ELR (cell line): Measurements from ENCODE around the gene NRM.
A peak's percentile ranks its signal among the peaks of the same experiment; 100 is the strongest.
"Not testable (repeated sequence)": the region's sequence is repeated elsewhere in the genome, so short reads cannot be mapped to it uniquely, and the experiment has no call there.

Experiments used
- DNase-seq: peaks from one replicate; pipeline ENCODE4 v3.0.0-alpha.2; 2015; ENCODE audit warnings: low read depth

Gene NRM

GRCh38 chr6:30690403-30691207 lies at the start of gene NRM:
Gene NRM, minus strand, starts transcription at chr6:30690984. Its CDS starts 10 bp downstream, at chr6:30690974.
- peak; percentile 91 for DNase-seq

- DNase-seq: no peak
These were observed 49.7 kb upstream of the NRM start for GRCh38 chr6:30740540-30740870.

- DNase-seq: no peak
These were observed 47.7 kb upstream of the NRM start for GRCh38 chr6:30738532-30738931.

GRCh38 chr6:30735668-30736314 lies 45.0 kb upstream of the NRM start:
- DNase-seq: no peak

- no peak for DNase-seq
These were observed 41.6 kb upstream of the NRM start for GRCh38 chr6:30732237-30732943.

GRCh38 chr6:30730601-30731435 lies 40.0 kb upstream of the NRM start:
- peak; percentile 57 for DNase-seq

GRCh38 chr6:30727920-30728553 lies 37.3 kb upstream of the NRM start:
- DNase-seq: peak; percentile 79

- peak; percentile 58 for DNase-seq
These were observed 36.0 kb upstream of the NRM start for GRCh38 chr6:30726506-30727413.

- DNase-seq: peak; percentile 84
These were observed 35.1 kb upstream of the NRM start for GRCh38 chr6:30725713-30726505.

- DNase-seq: peak; percentile 46
These were observed 34.3 kb upstream of the NRM start for GRCh38 chr6:30724906-30725667.

GRCh38 chr6:30723843-30724741 lies 33.3 kb upstream of the NRM start:
- DNase-seq: not testable (repeated sequence)

GRCh38 chr6:30723159-30723842 lies 32.5 kb upstream of the NRM start:
- DNase-seq: not testable (repeated sequence)

GRCh38 chr6:30722280-30723112 lies 31.7 kb upstream of the NRM start:
- peak; percentile 86 for DNase-seq

- peak; percentile 48 for DNase-seq
These were observed 31.2 kb upstream of the NRM start for GRCh38 chr6:30722025-30722279.

- DNase-seq: peak; percentile 94
These were observed 30.6 kb upstream of the NRM start for GRCh38 chr6:30721198-30722024.

- peak; percentile 74 for DNase-seq
These were observed 30.0 kb upstream of the NRM start for GRCh38 chr6:30720738-30721197.
